GM12872 (cell line): Measurements from ENCODE around the gene NME7.
A peak's percentile ranks its signal among the peaks of the same experiment; 100 is the strongest.

Experiments used
- TF ChIP-seq, protein P1 (sequence below): IDR thresholded peaks from 3 replicates; pipeline ENCODE4 v1.5.1; 2011; ENCODE audit warnings: low read depth, mild to moderate bottlenecking, low read length, moderate library complexity; ENCODE audit not compliant: insufficient read depth

The NME7 gene

DNA sequence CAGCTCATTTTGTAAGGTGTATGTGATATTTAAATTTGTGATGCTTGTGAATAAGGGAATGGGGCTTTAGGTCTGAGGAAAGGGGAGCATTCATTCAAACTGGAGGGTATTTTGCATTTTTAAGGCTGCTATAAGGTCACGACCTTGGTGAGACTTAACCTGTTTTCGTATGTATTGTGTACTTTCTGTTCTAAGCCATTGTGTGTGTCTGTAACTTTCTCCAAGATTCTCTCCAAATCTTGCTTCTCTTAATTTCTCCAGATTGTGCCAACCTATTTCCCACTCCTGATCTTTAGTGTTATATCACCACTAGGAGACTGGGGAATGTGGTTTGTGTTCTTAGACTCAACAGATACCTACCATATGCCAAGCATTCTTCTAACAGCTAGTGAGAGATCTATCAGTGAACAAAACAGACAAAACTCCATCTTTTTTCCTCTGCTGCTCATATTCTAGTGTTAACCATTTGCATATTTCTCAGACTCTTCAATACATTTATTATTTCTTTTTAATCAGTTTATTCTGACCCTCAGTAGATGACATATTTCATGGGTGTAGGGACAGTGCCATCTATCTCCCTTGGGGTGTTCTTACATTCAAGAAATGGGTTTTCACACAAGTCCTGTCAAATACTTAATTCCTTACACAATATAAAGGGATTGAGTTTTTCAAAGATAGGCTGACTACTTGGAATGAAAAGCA is 233.6 kb downstream of the NME7 start:
- TF ChIP-seq, protein P1, sequence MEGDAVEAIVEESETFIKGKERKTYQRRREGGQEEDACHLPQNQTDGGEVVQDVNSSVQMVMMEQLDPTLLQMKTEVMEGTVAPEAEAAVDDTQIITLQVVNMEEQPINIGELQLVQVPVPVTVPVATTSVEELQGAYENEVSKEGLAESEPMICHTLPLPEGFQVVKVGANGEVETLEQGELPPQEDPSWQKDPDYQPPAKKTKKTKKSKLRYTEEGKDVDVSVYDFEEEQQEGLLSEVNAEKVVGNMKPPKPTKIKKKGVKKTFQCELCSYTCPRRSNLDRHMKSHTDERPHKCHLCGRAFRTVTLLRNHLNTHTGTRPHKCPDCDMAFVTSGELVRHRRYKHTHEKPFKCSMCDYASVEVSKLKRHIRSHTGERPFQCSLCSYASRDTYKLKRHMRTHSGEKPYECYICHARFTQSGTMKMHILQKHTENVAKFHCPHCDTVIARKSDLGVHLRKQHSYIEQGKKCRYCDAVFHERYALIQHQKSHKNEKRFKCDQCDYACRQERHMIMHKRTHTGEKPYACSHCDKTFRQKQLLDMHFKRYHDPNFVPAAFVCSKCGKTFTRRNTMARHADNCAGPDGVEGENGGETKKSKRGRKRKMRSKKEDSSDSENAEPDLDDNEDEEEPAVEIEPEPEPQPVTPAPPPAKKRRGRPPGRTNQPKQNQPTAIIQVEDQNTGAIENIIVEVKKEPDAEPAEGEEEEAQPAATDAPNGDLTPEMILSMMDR: 0 out of 3 replicates have a peak, but pooled peaks have one; percentile 25

DNA sequence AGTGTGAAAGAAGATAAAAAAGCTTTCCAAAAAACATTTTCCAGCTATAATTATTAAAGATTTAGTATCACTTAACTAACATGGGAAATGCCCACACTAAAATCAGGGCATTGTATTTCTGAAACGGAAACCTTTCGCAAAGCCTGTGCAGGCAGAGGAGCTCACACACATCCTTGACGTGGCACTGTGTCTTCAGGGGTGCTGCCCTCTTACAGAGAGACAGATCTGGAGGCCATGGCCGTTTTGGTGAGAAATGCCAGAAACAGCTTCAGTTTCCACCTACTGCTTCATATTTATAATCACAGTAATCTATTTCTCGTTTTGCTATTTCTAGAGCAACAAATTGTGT is 234.4 kb downstream of the NME7 start:
- TF ChIP-seq, protein P1: no peak

DNA sequence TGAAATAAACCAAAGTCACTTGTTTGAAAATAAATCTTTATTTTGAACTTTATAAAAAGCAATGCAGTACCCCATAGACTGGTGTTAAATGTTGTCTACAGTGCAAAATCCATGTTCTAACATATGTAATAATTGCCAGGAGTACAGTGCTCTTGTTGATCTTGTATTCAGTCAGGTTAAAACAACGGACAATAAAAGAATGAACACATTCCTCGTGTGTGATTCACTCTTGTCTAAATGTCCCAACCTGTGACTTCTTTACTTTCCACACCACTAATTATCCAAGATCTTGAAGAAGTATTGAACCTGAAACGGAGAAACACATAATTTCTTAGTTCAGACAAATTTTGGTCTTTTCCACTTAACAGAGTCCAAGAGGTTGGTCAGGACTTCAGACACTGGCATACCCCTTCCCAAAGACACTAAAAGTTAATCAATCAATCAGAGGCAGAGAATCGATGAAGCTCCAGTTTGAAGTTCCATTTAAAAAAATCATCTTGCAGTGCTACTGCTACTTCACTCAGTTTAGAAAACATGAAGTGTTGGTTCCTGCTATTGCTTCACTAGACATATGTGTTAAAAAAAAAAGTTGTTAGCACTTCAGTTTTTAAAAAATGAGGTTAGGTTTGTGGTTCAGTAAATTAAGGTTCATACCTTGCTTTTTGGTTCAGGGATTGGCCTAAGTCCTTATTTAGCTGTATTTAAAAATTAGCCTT is 234.9 kb downstream of the NME7 start:
- TF ChIP-seq, protein P1: no peak

DNA sequence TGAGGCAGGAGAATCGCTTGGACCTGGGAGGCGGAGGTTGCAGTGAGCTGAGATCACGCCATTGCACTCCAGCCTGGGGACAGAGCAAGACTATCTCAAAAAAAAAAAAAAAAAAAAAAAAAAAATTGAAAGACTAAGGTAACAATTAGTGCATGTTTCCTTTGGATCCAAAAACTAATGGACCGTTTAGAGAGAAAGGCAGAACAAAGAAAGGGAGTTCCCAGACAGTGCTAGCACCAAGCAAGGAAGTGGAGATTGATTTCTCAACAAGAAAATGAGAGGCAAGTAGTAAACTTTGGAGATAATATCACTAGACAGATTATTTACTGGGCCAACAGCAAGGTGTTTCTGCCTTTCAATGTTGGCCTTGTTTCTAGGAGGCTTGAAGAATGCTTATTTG is 236.9 kb downstream of the NME7 start:
- TF ChIP-seq, protein P1: no peak

DNA sequence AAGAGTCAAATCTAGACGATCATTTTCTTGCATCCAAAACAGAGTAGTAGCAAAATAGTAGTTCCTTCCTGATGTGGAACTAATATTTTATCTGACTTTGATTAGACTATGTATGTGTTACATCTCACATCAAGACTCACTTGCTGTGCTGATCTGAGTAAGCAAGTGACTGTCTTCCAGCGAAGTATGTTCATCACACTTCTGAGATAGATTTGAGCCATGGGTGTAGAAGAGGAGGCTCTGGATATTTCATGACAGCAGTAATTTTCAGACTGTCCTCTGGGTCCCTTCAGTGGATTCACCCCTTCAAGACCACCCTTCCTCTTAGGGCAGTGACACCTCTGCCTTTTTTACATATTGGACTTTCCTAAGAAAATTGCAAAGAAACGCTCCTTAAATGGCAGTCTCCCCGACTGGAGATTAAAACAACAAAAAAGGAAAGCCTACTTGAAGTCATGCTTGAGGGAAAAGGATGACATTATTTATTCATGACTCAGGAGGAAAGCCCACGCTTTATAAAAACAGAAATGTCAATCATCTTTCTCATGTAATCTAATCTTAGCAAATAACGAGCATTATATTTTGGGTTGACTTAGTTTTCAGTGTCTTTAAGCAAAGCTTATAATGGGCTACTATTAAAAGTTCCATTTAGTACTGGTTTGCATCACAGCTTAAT is 238.3 kb downstream of the NME7 start:
- TF ChIP-seq, protein P1: no peak

DNA sequence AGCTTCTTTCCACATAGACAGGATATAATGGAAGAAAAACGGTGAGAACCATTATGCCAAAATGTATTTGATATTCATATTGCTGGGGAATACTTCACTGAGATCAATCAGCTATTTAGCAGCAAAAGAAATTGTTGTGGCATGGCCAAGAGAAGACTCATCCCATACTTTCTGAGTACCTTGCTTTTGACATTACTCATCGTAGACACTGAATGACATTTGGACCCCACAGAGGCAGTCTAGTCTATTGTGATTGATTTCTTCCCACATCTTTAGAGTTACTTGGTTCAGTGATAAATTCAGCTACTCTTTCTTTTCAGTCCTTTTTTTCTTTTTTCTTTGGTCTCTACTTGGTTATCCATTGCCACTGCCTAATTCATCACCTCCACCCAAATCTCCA is 239.0 kb downstream of the NME7 start:
- TF ChIP-seq, protein P1: no peak

DNA sequence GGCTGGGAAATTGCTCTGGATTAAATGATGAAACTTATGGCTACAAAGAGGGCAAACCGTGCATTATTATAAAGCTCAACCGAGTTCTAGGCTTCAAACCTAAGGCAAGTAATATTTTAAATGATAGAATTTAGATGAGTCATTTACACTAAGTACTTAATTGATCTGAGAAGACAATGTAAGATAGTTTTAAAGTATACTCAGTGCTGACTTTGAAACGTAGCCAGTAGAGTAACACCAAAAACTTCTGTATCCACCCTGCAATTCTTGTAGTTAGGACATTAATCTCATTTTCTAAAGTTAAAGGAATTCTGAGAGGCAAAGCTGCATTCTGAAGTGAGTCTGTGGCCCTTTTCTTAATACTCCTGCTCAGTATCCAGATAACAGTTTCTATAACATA is 240.3 kb downstream of the NME7 start:
- TF ChIP-seq, protein P1: no peak
